MCF 10A (cell line): ENCODE results near the gene OR3A3. TPM values are rescaled to one million over a fixed set of nuclear protein-coding genes. Genes with fewer than 3 reads are reported as not detected.
"Not testable (repeated sequence)": the region's sequence is repeated elsewhere in the genome, so short reads cannot be mapped to it uniquely, and the experiment has no call there.

ENCODE experiments used
- BruUV-seq: library from RNA; stranded (reverse); fragments of 400-500 nt; replicated peaks from 2 replicates; lab custom pipeline; 2021; lab: Mats Ljungman, UMichigan
- CTCF ChIA-PET: fragments of 300-600 bp; sonication (Branson Sonifier 250); formaldehyde crosslinking; extraction: SDS; loops from one replicate; lab custom pipeline; 2021; ENCODE audit warnings: antibody characterized with exemption, inconsistent platforms; lab: Yijun Ruan, JAX
- POLR2A ChIA-PET: fragments of 300-600, 350-650 bp; sonication (Branson Sonifier 250); formaldehyde crosslinking; extraction: SDS; loops from one replicate; lab custom pipeline; 2020; ENCODE audit warnings: antibody characterized with exemption, inconsistent platforms; lab: Yijun Ruan, JAX
- DNase-seq: peaks from one replicate; pipeline ENCODE4 v3.0.0-alpha.2; 2018; ENCODE audit not compliant: unreplicated experiment
- H3K27ac Mint-ChIP-seq: one replicate; pipeline ENCODE4 v1.8.0; 2022; ENCODE audit warnings: mild to moderate bottlenecking, low read depth, mixed read lengths; ENCODE audit not compliant: unreplicated experiment
- H3K27me3 Mint-ChIP-seq: one replicate; pipeline ENCODE4 v1.8.0; 2022; ENCODE audit warnings: mixed read lengths; ENCODE audit not compliant: insufficient read depth, unreplicated experiment
- H3K36me3 Mint-ChIP-seq: one replicate; pipeline ENCODE4 v1.8.0; 2022; ENCODE audit warnings: mild to moderate bottlenecking, moderate library complexity, mixed read lengths; ENCODE audit not compliant: insufficient read depth, unreplicated experiment
- H3K4me1 Mint-ChIP-seq: one replicate; pipeline ENCODE4 v1.8.0; 2022; ENCODE audit warnings: mixed read lengths; ENCODE audit not compliant: insufficient read depth, unreplicated experiment
- H3K4me3 Mint-ChIP-seq: one replicate; pipeline ENCODE4 v1.8.0; 2022; ENCODE audit warnings: mild to moderate bottlenecking, moderate library complexity, mixed read lengths; ENCODE audit not compliant: unreplicated experiment
- H3K9me3 Mint-ChIP-seq: one replicate; pipeline ENCODE4 v1.8.0; 2022; ENCODE audit warnings: mixed read lengths; ENCODE audit not compliant: unreplicated experiment
- CTCF ChIP-seq: fragments of 200-600 bp; IDR thresholded peaks from one replicate; pipeline ENCODE4 v1.8.0; 2022; ENCODE audit warnings: antibody characterized with exemption, mild to moderate bottlenecking; ENCODE audit not compliant: unreplicated experiment
- intact Hi-C: fragments of 100-400 bp; cut with micrococcal nuclease; formaldehyde crosslinking; loops from 2 replicates; pipeline ENCODE4 v1.14.1; 2022
- total RNA-seq: library from RNA; stranded (reverse); gene quantifications from 2 replicates; pipeline ENCODE4 v1.2.3, GENCODE V29; 2022

Gene OR3A3
- total RNA-seq, 1 experiment from 2014 or later: not detected

GRCh38 chr17:3385869-3386816 lies 25.0 kb upstream of the OR3A3 start, which contains the start of gene OR3A2:
Gene OR3A2 (minus strand): TSS chr17:3386308.
- ChIA-PET POLR2A (no interaction called here), CTCF (no interaction called here)
- Mint-ChIP-seq H3K36me3 (no peaks in the 10 kb centered on the region), H3K4me3 (no peak within 1 kb of the TSS), H3K27me3 (peaks cover 26% of the 10 kb centered on the region), H3K4me1 (no peaks in the 10 kb centered on the region), H3K9me3 (peaks cover 22% of the 10 kb centered on the region), H3K27ac (no peak within 1 kb of the TSS)
- no peak for TF ChIP-seq CTCF
- intact Hi-C loops: no loop called here
- no TSS peak for BruUV-seq
- DNase-seq: no peak

DNA sequence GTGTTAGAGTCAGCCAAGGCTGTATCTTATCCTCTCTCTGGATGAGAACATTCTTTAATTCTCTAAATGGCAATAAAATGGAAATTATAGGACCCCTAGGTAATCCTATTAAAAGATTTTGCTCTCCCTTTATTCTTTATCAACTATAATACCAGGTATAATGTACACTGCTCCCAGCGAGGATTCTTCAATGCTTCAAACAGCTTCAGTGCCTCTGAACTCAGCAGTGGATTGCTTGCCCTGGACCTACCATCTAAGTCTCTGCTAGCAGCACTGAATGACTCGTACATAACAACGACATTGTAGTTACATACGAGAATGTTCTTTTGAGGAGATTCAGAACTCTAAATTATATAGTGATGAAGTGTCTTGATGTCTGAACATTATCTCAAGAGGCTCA lies 21.4 kb upstream of the OR3A3 start:
- Mint-ChIP-seq H3K9me3 (peaks cover 37% of the 10 kb centered on the region), H3K36me3 (no peaks in the 10 kb centered on the region), H3K4me3 (no peak overlapping the region), H3K27ac (no peak overlapping the region), H3K4me1 (no peaks in the 10 kb centered on the region), H3K27me3 (peaks cover 24% of the 10 kb centered on the region)
- DNase-seq: no peak
- ChIA-PET POLR2A (no interaction called here), CTCF (interaction anchor here (0.6 kb wide), 1 partner anchor 223 kb away, joined by 3 read pairs; no protein-coding TSS in a partner anchor)
- TF ChIP-seq CTCF: no peak
- intact Hi-C loops: no loop called here
- BruUV-seq: no TSS peak

DNA sequence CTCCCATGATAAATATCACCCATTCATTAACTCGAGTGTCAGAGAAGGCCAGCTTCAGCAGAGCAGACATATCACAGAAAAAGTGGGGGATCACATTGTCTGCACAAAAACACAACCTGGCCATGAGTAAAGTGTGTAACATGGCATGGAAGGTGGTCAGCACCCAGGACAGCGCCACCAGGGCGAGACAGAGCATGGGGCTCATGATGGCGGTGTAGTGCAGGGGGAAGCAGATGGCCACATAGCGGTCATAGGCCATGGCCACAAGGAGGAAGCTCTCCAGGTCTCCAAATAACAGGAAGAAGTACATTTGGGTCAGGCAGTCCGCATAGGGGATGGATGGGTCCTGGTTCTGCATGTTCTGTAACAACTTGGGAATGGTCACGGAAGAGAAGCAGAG lies 13.4 kb upstream of the OR3A3 start:
- CTCF ChIA-PET, H3K9me3 Mint-ChIP-seq, H3K4me3 Mint-ChIP-seq, H3K36me3 Mint-ChIP-seq, POLR2A ChIA-PET, H3K27ac Mint-ChIP-seq, BruUV-seq, H3K4me1 Mint-ChIP-seq, intact Hi-C loops: not testable (repeated sequence)
- H3K27me3 Mint-ChIP-seq: peaks cover 41% of the 10 kb centered on the region
- DNase-seq: peak; percentile 8

GRCh38 chr17:3398310-3398709 lies 12.9 kb upstream of the OR3A3 start, which contains the start of gene OR1E1:
Gene OR1E1 (minus strand): TSS chr17:3398410. CDS start chr17:3398410, 0 bp downstream.
- no TSS peak for BruUV-seq
- intact Hi-C loops: no loop called here
- peaks cover 6% of the 10 kb centered on the region for H3K9me3 Mint-ChIP-seq

More at GRCh38 chr17:3398310-3398709, 12.9 kb upstream of the OR3A3 start, which contains the start of gene OR1E1:
- Mint-ChIP-seq H3K27ac (no peak within 1 kb of the TSS), H3K36me3 (no peaks in the 10 kb centered on the region), H3K4me1 (no peaks in the 10 kb centered on the region), H3K4me3 (no peak within 1 kb of the TSS), H3K27me3 (peaks cover 39% of the 10 kb centered on the region)
- no peak for DNase-seq
- TF ChIP-seq CTCF: no peak
- CTCF ChIA-PET: no interaction called here
- POLR2A ChIA-PET: no interaction called here
